ENCODE results near the gene CDH10.

CDH10 gene

GRCh38 chr5:24595329-24595728 lies 49.4 kb downstream of the CDH10 start:
- no peak for DNase-seq

DNA sequence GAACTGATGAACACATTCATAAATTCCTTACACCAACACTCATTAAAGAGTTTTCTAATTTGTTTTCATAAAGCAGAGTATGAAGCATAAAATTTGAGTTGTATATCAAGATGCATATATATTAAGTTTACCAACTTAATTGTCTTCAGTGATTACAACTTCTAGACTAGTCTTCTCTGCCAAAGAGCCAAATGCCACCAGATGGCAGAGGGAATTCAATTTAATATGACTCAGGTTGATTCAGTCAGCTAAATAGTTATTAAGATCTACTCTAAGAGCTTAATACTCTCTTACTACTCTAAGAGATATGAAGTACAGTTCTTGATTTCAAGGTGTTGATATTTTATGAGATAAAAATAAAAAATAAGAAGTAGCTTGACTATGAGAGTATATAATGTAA lies 53.4 kb downstream of the CDH10 start:
- DNase-seq = no peak

- DNase-seq = no peak
Measured at GRCh38 chr5:24589566-24589965, 55.2 kb downstream of the CDH10 start.

DNA sequence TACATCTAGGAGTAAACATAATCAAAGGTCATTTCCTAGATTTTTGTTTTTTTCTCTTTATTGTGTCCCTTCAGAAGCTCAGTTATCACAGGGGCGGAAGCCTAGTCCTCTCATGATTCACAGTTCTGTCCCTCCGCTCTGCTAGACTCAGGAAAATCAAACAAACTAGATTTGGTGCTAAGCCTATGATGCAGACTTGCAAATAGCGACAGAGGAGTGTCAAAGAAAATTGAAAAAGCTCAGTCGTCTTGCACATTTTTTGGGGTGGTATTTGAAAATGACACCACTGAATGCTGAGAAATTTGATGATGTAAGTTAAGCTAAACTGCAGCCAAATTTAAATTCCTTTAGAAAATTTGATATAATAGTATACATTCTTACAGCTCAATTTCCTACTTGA lies 59.0 kb downstream of the CDH10 start:
- no peak for DNase-seq

DNA sequence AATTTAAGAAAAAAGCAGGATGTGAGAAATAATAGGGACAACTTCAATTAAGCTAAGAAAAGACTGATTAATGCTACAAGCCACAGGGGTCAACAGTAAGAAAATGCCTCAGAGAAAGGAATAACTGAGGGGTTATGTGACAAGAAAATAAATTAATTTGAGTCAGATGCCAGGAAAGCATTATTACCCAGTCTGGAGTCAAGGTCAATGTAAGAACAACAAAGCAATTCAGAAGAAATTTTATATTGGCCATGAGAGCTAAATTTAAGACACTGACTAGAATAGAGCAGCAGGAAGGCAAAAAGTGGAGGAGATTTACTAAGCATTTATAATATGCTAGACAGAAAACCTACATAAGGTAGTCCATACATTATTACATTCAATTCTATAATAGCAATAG lies 73.5 kb downstream of the CDH10 start:
- no peak for DNase-seq

GRCh38 chr5:24566933-24567332 lies 77.8 kb downstream of the CDH10 start:
- no peak for DNase-seq

DNA sequence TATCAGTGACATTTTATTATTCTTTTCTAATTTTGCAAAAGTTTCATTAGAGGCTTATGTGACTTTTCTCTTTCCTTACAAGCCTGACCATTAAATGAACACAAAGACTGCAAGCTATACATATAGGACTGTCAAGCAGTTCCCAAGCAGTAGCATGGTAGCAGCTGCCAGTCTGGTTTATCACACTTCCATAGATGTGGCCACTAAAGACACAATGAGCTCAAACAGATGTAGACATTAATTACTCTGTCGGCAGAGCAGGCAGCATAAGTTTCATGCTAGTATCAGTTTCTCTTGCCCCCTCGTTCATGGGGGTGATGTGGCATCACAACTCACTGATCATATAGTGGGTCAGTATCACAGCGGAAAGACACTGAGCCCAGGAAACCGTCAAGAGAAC lies 89.5 kb downstream of the CDH10 start:
- no peak for DNase-seq

GRCh38 chr5:24547132-24547531 lies 97.6 kb downstream of the CDH10 start:
- DNase-seq = no peak

DNA sequence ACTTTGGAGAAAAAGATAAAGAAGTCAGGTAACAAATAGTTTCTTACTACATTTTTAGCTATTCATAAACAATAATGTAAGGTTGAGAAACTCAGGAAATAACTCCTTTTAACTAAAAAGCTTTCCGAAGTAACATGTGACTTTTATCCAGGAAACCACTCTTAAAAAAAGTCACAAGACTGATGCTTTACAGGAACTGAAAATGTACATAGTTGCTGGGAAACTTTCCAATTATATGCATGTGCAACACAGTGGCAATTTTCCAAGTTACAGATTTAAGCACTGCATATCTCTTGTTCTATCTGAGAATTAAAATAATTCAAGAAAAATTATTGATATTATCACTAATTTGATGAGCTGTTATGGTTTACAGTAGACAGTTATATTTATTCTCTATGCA lies 105.2 kb downstream of the CDH10 start:
- DNase-seq = no peak

DNA sequence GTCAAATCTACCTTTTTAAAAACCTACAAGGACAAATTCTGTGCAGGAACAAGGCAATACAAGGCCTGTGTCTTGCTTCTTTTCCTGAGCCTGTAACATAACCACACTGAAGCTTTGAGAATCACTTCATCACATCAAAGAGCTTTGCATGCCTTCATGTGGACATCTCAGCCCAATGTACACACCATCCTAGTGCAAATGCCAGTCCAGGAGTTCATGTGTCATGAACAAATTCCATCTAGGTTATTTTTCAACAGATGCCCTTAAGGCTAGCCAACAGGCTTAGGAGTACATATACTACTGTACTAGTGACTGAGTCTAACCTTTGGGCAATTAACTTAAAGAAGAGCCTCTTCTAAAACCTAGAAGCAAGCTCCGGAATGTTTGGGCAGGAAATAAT lies 106.4 kb downstream of the CDH10 start:
- no peak for DNase-seq

GRCh38 chr5:24535646-24536045 lies 109.1 kb downstream of the CDH10 start:
- no peak for DNase-seq

- no peak for DNase-seq
Measured at GRCh38 chr5:24530906-24531305, 113.9 kb downstream of the CDH10 start.

DNA sequence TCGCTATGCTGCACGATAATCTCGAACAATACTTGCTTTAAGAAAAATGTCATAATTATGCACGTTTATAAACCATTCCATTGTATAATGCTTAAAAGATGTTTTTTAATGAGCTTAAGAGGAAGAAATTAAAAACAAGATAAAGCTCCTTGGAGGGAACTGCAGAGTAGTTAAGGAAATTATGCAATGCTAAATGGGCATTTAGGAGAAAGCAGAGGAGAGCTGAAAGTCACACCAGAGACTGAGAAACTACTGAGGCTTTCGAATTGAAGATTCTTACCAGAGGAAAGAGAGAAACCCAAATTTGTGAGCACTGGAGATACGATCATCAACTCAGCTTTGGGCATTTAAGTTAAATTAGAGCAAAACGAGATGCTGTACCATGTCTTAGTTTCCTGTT lies 119.4 kb downstream of the CDH10 start:
- no peak for DNase-seq

GRCh38 chr5:24512423-24512822 lies 132.4 kb downstream of the CDH10 start:
- DNase-seq = no peak

DNA sequence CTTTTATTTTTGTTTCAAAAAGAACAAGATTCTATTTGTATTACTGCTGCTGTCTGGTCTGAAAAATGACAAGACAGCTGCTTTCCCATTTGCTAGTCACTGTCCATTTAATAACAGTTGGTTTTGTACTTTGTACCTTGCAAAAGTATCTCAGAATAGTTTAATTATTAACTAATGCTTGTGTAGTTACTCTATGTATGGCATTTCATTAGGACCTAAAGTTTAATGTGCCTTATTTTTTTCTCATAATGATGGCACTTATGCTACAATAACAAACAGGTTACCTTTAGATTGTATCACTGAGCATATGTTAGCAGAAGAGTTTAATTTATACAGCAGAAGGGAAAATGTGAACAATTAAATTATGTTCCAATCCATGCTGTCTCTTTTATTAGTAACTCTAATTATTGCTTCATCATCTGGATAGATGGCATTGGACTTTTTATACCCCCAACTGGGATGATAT lies 134.2 kb downstream of the CDH10 start:
- DNase-seq = no peak

DNA sequence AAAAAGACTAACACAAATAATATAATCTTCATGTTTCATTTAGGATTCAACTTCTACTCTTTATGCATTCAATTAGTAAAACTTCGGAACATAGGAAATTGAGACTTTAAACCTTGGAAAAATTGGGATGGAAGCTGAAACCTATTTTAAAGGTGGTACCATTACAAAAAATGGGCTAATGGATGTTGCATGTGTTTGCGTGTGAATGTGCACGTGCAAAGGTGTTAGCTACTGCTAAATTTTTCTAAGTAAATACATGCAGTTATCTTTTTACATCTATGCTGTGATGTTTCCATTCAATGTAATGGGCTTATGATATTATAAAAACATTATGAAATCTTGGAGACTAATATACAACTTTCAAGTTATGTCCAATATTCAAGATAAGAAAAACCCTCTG lies 134.8 kb downstream of the CDH10 start:
- no peak for DNase-seq

DNA sequence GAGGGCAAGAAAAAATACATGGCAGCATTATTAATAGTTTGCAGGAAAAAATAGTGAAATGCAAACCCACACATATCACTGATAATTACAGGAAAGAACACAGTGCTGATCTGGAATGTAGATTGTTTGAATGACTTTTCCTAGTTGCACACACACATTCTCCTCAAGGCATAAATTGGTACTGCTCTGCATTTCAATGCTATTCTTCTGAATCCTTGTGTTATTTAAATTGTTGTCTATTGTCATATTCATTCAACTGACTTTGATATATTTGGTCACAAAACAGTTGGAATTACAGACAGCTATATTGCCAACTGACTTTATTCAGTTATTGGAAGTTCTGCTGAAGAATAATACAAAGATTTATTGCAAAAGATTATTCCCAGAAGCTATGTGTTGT lies 139.5 kb downstream of the CDH10 start:
- no peak for DNase-seq

- DNase-seq = no peak
Measured at GRCh38 chr5:24497591-24498157, 147.1 kb downstream of the CDH10 start.

DNA sequence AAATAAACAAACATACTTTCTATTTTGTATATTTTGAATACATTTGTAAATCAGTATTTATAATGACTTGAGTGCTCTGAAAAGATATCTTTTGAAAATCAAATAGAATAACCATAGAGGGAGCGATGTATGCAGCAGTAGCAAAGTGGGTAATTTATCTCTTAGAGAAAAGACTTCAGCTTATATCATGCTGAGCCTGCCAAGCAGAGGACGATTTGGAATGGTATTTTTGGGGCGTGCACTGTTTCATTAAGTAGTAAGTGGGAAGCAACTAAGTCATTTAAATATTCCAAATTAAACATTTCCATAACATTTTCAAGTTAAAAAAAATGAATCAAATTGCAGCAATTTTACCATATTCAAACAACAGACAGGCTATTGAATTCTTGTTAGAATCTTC lies 147.6 kb downstream of the CDH10 start:
- DNase-seq = no peak

GRCh38 chr5:24496268-24496667 lies 148.5 kb downstream of the CDH10 start:
- no peak for DNase-seq

DNA sequence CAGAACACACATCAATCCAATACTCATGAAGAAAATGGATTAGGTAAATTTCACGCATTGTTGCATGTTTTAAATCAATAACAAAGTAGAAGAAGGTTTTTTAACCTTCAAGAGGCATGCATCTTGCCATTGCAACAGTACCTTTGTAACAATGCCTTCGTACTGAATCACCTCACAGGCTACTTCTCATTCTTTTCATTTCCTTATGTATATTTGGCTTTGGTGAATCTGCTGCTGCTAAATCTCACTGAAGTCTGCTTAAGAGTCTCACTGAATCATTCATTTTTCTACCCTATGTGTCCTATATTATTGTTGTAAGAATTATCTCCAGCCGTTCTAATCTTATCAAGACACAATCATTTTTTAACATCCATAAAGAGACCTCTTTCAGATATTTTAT lies 152.5 kb downstream of the CDH10 start:
- DNase-seq = no peak

- DNase-seq = no peak
Measured at GRCh38 chr5:24491490-24491889, 153.3 kb downstream of the CDH10 start.

- no peak for DNase-seq
Measured at GRCh38 chr5:24487368-24488229, 157.2 kb downstream of the CDH10 start.

GRCh38 chr5:24480952-24481351 lies 163.8 kb downstream of the CDH10 start:
- DNase-seq = no peak

DNA sequence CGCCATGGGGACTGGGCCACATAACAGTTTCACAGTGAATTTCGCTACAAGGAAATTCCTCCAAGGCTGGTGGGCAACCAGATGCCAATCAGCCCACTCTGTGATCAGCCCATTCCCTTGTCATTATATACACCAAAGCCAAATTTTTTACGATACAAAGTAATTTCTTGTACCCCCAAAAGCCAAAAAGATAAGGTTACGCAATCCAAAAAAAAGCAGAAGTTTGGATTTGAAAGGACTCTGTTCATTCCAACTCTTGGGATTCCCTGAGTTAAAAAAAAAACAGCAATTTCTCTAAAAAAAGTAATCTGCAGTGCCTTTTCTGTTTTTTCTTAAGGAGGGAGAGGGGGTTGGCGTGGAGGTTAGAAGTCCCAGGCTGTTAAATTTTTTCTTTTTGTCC lies 166.8 kb downstream of the CDH10 start:
- DNase-seq = no peak

All from activated CD8-positive, alpha-beta memory T cell treated with anti-CD3 and anti-CD28 coated beads for 24 hours (primary cell).